ENCODE data around the gene ACSF3. TPM values are rescaled to one million over a fixed set of nuclear protein-coding genes. Genes with fewer than 3 reads are reported as not detected.

The ACSF3 gene
- total RNA-seq, 2 donors from 2014 or later = 34.8 to 35.5 TPM

- no peak overlapping the region for H3K9ac ChIP-seq (ENCODE audit: extremely low read depth, low read length, poor library complexity, severe bottlenecking)
- DNase-seq = no peak
- no peaks in the 10 kb centered on the region for H3K9me3 ChIP-seq (ENCODE audit: control insufficient read depth, low read length)
- no peak for TF ChIP-seq CTCF (conservative IDR thresholded peaks at IDR 0.05)
- no peaks in the 10 kb centered on the region for H3K27me3 Mint-ChIP-seq (ENCODE audit: insufficient read depth)
- no peaks in the 10 kb centered on the region for H3K9me3 Mint-ChIP-seq
- H3K4me3 ChIP-seq (ENCODE audit: low read length) = no peak overlapping the region
- H3K4me1 ChIP-seq (ENCODE audit: control insufficient read depth, insufficient read depth, low read length) = no peaks in the 10 kb centered on the region
- H3K36me3 ChIP-seq (ENCODE audit: control insufficient read depth, insufficient read depth, low read length) = no peaks in the 10 kb centered on the region
- WGBS, 2 experiments (ENCODE audit: insufficient coverage in 1 of 2, insufficient read length in 1 of 2) = 93 to 96% methylated on average over 30 to 32 of the region's 32 CpGs
- no peak overlapping the region for H3K4me3 Mint-ChIP-seq
- no peak overlapping the region for H3K27ac Mint-ChIP-seq
- H3K36me3 Mint-ChIP-seq (ENCODE audit: low read depth) = no peaks in the 10 kb centered on the region
- no peak overlapping the region for H3K27ac ChIP-seq (ENCODE audit: low read depth, low read length)
- H3K27me3 ChIP-seq (ENCODE audit: control insufficient read depth, insufficient read depth, low read length, poor library complexity, severe bottlenecking) = no peaks in the 10 kb centered on the region
- no peaks in the 10 kb centered on the region for H3K4me1 Mint-ChIP-seq
Observed at GRCh38 chr16:89064606-89065457, 28.8 kb upstream of the ACSF3 start.

- no peak for DNase-seq
- TF ChIP-seq CTCF (conservative IDR thresholded peaks at IDR 0.05) = no peak
- Histone ChIP-seq H3K27ac (ENCODE audit: low read depth, low read length) (no peak overlapping the region), H3K9ac (ENCODE audit: extremely low read depth, low read length, poor library complexity, severe bottlenecking) (no peak overlapping the region), H3K4me3 (ENCODE audit: low read length) (no peak overlapping the region), H3K9me3 (ENCODE audit: control insufficient read depth, low read length) (no peaks in the 10 kb centered on the region), H3K36me3 (ENCODE audit: control insufficient read depth, insufficient read depth, low read length) (no peaks in the 10 kb centered on the region), H3K27me3 (ENCODE audit: control insufficient read depth, insufficient read depth, low read length, poor library complexity, severe bottlenecking) (no peaks in the 10 kb centered on the region), H3K4me1 (ENCODE audit: control insufficient read depth, insufficient read depth, low read length) (no peaks in the 10 kb centered on the region)
- no peaks in the 10 kb centered on the region for H3K4me1 Mint-ChIP-seq
- no peaks in the 10 kb centered on the region for H3K36me3 Mint-ChIP-seq (ENCODE audit: low read depth)
- no peak overlapping the region for H3K4me3 Mint-ChIP-seq
- no peaks in the 10 kb centered on the region for H3K27me3 Mint-ChIP-seq (ENCODE audit: insufficient read depth)
- no peaks in the 10 kb centered on the region for H3K9me3 Mint-ChIP-seq
- H3K27ac Mint-ChIP-seq = no peak overlapping the region
- 97 to 98% methylated on average over 8 to 11 of the region's 11 CpGs for WGBS, 2 experiments (ENCODE audit: insufficient coverage in 1 of 2, insufficient read length in 1 of 2)
Observed at GRCh38 chr16:89065458-89065822, 28.2 kb upstream of the ACSF3 start.

GRCh38 chr16:89066721-89067120 lies 26.9 kb upstream of the ACSF3 start:
- Histone ChIP-seq H3K27me3 (ENCODE audit: control insufficient read depth, insufficient read depth, low read length, poor library complexity, severe bottlenecking) (no peaks in the 10 kb centered on the region), H3K9me3 (ENCODE audit: control insufficient read depth, low read length) (no peaks in the 10 kb centered on the region), H3K4me3 (ENCODE audit: low read length) (no peak overlapping the region), H3K27ac (ENCODE audit: low read depth, low read length) (no peak overlapping the region), H3K36me3 (ENCODE audit: control insufficient read depth, insufficient read depth, low read length) (no peaks in the 10 kb centered on the region), H3K4me1 (ENCODE audit: control insufficient read depth, insufficient read depth, low read length) (no peaks in the 10 kb centered on the region), H3K9ac (ENCODE audit: extremely low read depth, low read length, poor library complexity, severe bottlenecking) (no peak overlapping the region)
- no peak for TF ChIP-seq CTCF (conservative IDR thresholded peaks at IDR 0.05)
- WGBS, 2 experiments (ENCODE audit: insufficient coverage in 1 of 2, insufficient read length in 1 of 2) = 89 to 90% methylated on average over 11 to 21 of the region's 21 CpGs
- Mint-ChIP-seq H3K27me3 (ENCODE audit: insufficient read depth) (no peaks in the 10 kb centered on the region), H3K36me3 (ENCODE audit: low read depth) (no peaks in the 10 kb centered on the region), H3K9me3 (no peaks in the 10 kb centered on the region), H3K4me3 (no peak overlapping the region), H3K4me1 (no peaks in the 10 kb centered on the region), H3K27ac (no peak overlapping the region)
- DNase-seq = no peak
